HepG2 (cell line): Measurements from ENCODE around the gene CALN1. TPM values are rescaled to one million over a fixed set of nuclear protein-coding genes. Genes with fewer than 3 reads are reported as not detected.

Source experiments
- ATAC-seq: fragments of 200-7000 bp; cut with Tn5 transposase; 3 replicates; pipeline ENCODE4 v1.9.1; 2020; ENCODE audit warnings: mild to moderate bottlenecking, moderate library complexity
- BruUV-seq: library from RNA; stranded (reverse); fragments of 400-500 nt; replicated peaks from 2 replicates; lab custom pipeline; 2021; lab: Mats Ljungman, UMichigan
- CTCF ChIA-PET: fragments of 300-600 bp; formaldehyde crosslinking; extraction: SDS; loops from one replicate; lab custom pipeline; 2021; ENCODE audit warnings: low total read pairs, inconsistent platforms, low intra/inter-chr PET ratio; lab: Yijun Ruan, JAX
- POLR2A ChIA-PET: fragments of 350-600 bp; sonication (Branson Sonifier 250); formaldehyde crosslinking; loops from one replicate; lab custom pipeline; 2020; ENCODE audit warnings: antibody characterized with exemption, inconsistent platforms; lab: Yijun Ruan, JAX
- DNase-seq: peaks from one replicate; pipeline ENCODE4 v3.0.0-alpha.2; 2015; ENCODE audit warnings: low spot score
- FAIRE-seq: peaks from 3 replicates; lab custom pipeline; 2011; peaks lifted over from hg19 to GRCh38; lab: Jason Lieb, UNC
- H2AFZ ChIP-seq: one replicate; pipeline ENCODE4 v1.6.1; 2011; ENCODE audit warnings: low read length, inconsistent platforms
- H3K27ac ChIP-seq: fragments of 300-600 bp; 3 replicates; pipeline ENCODE4 v1.8.0; 2011; ENCODE audit warnings: mixed run types, mild to moderate bottlenecking, mixed read lengths, low read length, inconsistent platforms; ENCODE audit not compliant: insufficient read depth; ENCODE audit errors: extremely low read length
- H3K27me3 ChIP-seq, 2 experiments: fragments of 200-600 bp in 1 of 2; 2 replicates in 1 of 2; 3 replicates in 1 of 2; pipeline versions ENCODE4 v1.6.0 to v1.8.0; 2011; ENCODE audit warnings: low read length in 2 of 2, mild to moderate bottlenecking in 2 of 2, moderate library complexity in 2 of 2, inconsistent platforms in 1 of 2; ENCODE audit not compliant: insufficient read depth in 2 of 2, control insufficient read depth in 1 of 2
- H3K36me3 ChIP-seq, 2 experiments: fragments of 200-600 bp in 1 of 2; replicated peaks in 1 of 2; 2 replicates in 1 of 2; 3 replicates in 1 of 2; pipeline versions ENCODE4 v1.5.1 to v1.8.0; 2011; ENCODE audit warnings: low read length in 2 of 2, inconsistent platforms in 1 of 2; ENCODE audit not compliant: insufficient read depth in 2 of 2, control insufficient read depth in 1 of 2
- H3K4me1 ChIP-seq: 2 replicates; pipeline ENCODE4 v1.5.1; 2012; ENCODE audit warnings: low read length, inconsistent platforms; ENCODE audit not compliant: insufficient read depth
- H3K4me2 ChIP-seq: 2 replicates; pipeline ENCODE4 v1.6.0; 2011; ENCODE audit warnings: low read depth, low read length, inconsistent platforms
- H3K4me3 ChIP-seq, 3 experiments: fragments of 200-600 bp in 1 of 3; sonication (generic), shearing (Covaris generic) in 1 of 3; replicated peaks in 1 of 3; 2 replicates each; pipeline ENCODE4 v1.5.1; 2011 to 2016; ENCODE audit warnings: low read length in 3 of 3, inconsistent platforms in 2 of 3, low read depth in 2 of 3, mild to moderate bottlenecking in 2 of 3, control low read depth in 1 of 3, mixed read lengths in 1 of 3; ENCODE audit not compliant: insufficient read depth in 1 of 3
- H3K79me2 ChIP-seq: one replicate; pipeline ENCODE4 v1.6.1; 2011; ENCODE audit warnings: low read length, inconsistent platforms; ENCODE audit not compliant: insufficient read depth
- H3K9ac ChIP-seq: 2 replicates; pipeline ENCODE4 v1.6.0; 2011; ENCODE audit warnings: mild to moderate bottlenecking, low read depth, low read length, inconsistent platforms; ENCODE audit not compliant: insufficient read depth
- H3K9me3 ChIP-seq: 2 replicates; pipeline ENCODE4 v1.5.1; 2012; ENCODE audit warnings: mild to moderate bottlenecking, low read length
- H4K20me1 ChIP-seq: 2 replicates; pipeline ENCODE4 v1.6.0; 2011; ENCODE audit warnings: inconsistent platforms, mild to moderate bottlenecking, low read length, moderate library complexity; ENCODE audit not compliant: insufficient read depth
- GATAD1 ChIP-seq: IDR thresholded peaks from 2 replicates; pipeline ENCODE4 v1.6.1; 2016; ENCODE audit warnings: missing genetic modification reagents, missing compliant biosample characterization
- HDAC6 ChIP-seq: fragments of 200-600 bp; sonication (generic); IDR thresholded peaks from 2 replicates; pipeline ENCODE4 v1.7.0; 2017; ENCODE audit warnings: mild to moderate bottlenecking, antibody characterized with exemption, low read length, low read depth
- HOXA5 ChIP-seq: sonication (generic); formaldehyde crosslinking; IDR thresholded peaks from 2 replicates; pipeline ENCODE4 v1.4.0; 2020; ENCODE audit warnings: missing genetic modification reagents
- MED1 ChIP-seq: sonication (generic); formaldehyde crosslinking; IDR thresholded peaks from 2 replicates; pipeline ENCODE4 v1.4.0; 2020; ENCODE audit warnings: missing genetic modification reagents
- RAD21 ChIP-seq: fragments of 450-650 bp; formaldehyde crosslinking; IDR thresholded peaks from 2 replicates; pipeline ENCODE4 v1.5.0; 2020; ENCODE audit warnings: mild to moderate bottlenecking
- ZNF543 ChIP-seq: sonication (generic); formaldehyde crosslinking; IDR thresholded peaks from 2 replicates; pipeline ENCODE4 v1.4.0; 2020; ENCODE audit warnings: mild to moderate bottlenecking, missing genetic modification reagents
- WGBS: methylation state at CpG from one replicate; pipeline ENCODE4 v1.1.6; 2017; ENCODE audit warnings: low lambda C conversion rate; 5-methylcytosine and 5-hydroxymethylcytosine counted together
- in situ Hi-C: cut with HindIII; loops from 2 replicates; pipeline ENCODE4 v1.10.0; 2017; ENCODE audit warnings: low pct_unique_long_range_greater_than_20kb; ENCODE audit not compliant: extremely low pct_ligation_motif_present
- intact Hi-C: fragments of 100-400 bp; cut with micrococcal nuclease; formaldehyde crosslinking; loops from one replicate; pipeline ENCODE4 v1.10.0; 2022; ENCODE audit not compliant: unreplicated experiment
- polyA plus RNA-seq, 8 experiments: library from polyadenylated mRNA; depleted of rRNA in 3 of 8; stranded (reverse) in 7 of 8; unstranded in 1 of 8; fragments of >200 nt; fragmentation: Illumina TruSeq in 4 of 8; extraction: Trizol in 4 of 8; gene quantifications; 2 replicates each; pipeline versions ENCODE4 v1.2.1 to v1.2.3, GENCODE V29; 2011 to 2016; ENCODE audit warnings: low read depth in 4 of 8, missing spikeins in 1 of 8, mixed read lengths in 1 of 8; ENCODE audit not compliant: insufficient read depth in 1 of 8
- total RNA-seq, 5 experiments: library from RNA; depleted of rRNA; stranded (reverse); fragments of >200 nt; fragmentation: Illumina TruSeq; extraction: Trizol; gene quantifications; 2 replicates each; pipeline ENCODE4 v1.2.3, GENCODE V29; 2016; ENCODE audit warnings: low read depth in 1 of 5
- TF ChIP-seq, protein P1 (sequence below): sonication (generic); formaldehyde crosslinking; IDR thresholded peaks from 2 replicates; pipeline ENCODE4 v1.5.0; 2020; ENCODE audit warnings: mild to moderate bottlenecking, missing genetic modification reagents
- TF ChIP-seq, protein P2 (sequence below): sonication (generic); formaldehyde crosslinking; IDR thresholded peaks from 2 replicates; pipeline ENCODE4 v1.4.0; 2020; ENCODE audit warnings: mild to moderate bottlenecking, missing genetic modification reagents

CALN1 gene
- total and polyA plus RNA-seq, 2 of the 13 experiments (the other 11 are each of a cell fraction or from before 2014, with no cell fraction given): not detected

DNA sequence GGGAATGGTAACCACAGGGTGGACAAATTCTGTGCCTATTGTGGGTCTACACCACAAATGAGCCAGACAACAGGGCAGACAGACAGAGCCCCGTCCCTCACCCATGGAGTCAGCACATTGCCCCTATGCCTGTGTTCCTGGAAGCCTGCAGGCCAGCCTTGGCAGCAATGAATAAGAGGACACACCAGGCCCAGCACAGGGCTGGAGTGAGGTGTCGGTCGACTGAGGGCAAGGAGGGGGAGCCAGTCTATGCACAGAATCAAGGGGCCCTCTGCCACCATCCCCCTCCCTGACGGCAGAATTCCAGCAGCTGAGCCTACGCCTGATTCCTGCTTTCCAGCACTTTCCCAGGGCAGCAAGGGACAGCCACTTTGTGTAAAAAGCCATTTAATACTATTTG, 98.2 kb downstream of the CALN1 start:
- intact Hi-C loops (no loop called here), in situ Hi-C loops (no loop called here)
- BruUV-seq: no TSS peak
- Histone ChIP-seq H3K9ac (no peak overlapping the region), H3K27me3 (peaks cover 0 to 6% of the 10 kb centered on the region in 2 experiments; a peak in 1 of 5 replicates), H3K27ac (no peak overlapping the region), H4K20me1 (no peaks in the 10 kb centered on the region), H3K4me3 (no peak overlapping the region), H3K4me2 (no peak overlapping the region), H3K4me1 (no peaks in the 10 kb centered on the region), H2AFZ (no peak overlapping the region), H3K9me3 (no peaks in the 10 kb centered on the region), H3K79me2 (no peaks in the 10 kb centered on the region), H3K36me3 (no peaks in the 10 kb centered on the region)
- ChIA-PET POLR2A (no interaction called here), CTCF (no interaction called here)
- no peak for ATAC-seq
- no peak for DNase-seq
- 100% methylated on average over 1 of the region's 5 CpGs for WGBS
- FAIRE-seq: no peak
- no peak for TF ChIP-seq HDAC6

DNA sequence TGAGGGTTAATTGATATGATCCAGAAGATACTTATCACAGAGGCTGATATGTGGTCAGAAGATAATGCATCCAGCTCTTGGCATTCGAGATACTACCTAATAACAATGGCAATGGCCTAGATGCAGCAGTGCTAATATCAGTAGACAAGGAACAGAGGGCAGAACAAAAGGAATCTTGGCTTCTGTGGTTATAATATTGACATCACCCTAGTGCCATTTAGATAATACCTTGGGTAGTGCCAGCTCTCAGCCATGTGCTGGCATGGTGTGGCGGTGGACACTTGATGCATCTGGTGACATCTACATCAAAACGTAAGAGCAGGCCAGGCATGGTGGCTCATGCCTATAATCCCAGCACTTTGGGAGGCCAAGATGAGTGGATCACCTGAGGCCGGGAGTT, 101.8 kb downstream of the CALN1 start:
- Histone ChIP-seq H3K4me1 (no peaks in the 10 kb centered on the region), H3K79me2 (no peaks in the 10 kb centered on the region), H3K27ac (no peak overlapping the region), H2AFZ (no peak overlapping the region), H4K20me1 (no peaks in the 10 kb centered on the region), H3K4me2 (no peak overlapping the region), H3K27me3 (peaks cover 0 to 5% of the 10 kb centered on the region in 2 experiments; a peak in 1 of 5 replicates), H3K9ac (no peak overlapping the region), H3K9me3 (no peaks in the 10 kb centered on the region), H3K4me3 (no peak overlapping the region), H3K36me3 (no peaks in the 10 kb centered on the region)
- WGBS: 21% methylated on average over 2 of the region's 4 CpGs
- ATAC-seq: no peak
- no peak for FAIRE-seq
- BruUV-seq: no TSS peak
- intact Hi-C loops: no loop called here
- ChIA-PET CTCF (no interaction called here), POLR2A (no interaction called here)
- no peak for DNase-seq
- in situ Hi-C loops: no loop called here
- TF ChIP-seq MED1 (CRISPR knock-in tag): no peak
- TF ChIP-seq RAD21 (CRISPR knock-in tag): no peak
- no peak for TF ChIP-seq HOXA5 (CRISPR knock-in tag)
- TF ChIP-seq, protein P1, sequence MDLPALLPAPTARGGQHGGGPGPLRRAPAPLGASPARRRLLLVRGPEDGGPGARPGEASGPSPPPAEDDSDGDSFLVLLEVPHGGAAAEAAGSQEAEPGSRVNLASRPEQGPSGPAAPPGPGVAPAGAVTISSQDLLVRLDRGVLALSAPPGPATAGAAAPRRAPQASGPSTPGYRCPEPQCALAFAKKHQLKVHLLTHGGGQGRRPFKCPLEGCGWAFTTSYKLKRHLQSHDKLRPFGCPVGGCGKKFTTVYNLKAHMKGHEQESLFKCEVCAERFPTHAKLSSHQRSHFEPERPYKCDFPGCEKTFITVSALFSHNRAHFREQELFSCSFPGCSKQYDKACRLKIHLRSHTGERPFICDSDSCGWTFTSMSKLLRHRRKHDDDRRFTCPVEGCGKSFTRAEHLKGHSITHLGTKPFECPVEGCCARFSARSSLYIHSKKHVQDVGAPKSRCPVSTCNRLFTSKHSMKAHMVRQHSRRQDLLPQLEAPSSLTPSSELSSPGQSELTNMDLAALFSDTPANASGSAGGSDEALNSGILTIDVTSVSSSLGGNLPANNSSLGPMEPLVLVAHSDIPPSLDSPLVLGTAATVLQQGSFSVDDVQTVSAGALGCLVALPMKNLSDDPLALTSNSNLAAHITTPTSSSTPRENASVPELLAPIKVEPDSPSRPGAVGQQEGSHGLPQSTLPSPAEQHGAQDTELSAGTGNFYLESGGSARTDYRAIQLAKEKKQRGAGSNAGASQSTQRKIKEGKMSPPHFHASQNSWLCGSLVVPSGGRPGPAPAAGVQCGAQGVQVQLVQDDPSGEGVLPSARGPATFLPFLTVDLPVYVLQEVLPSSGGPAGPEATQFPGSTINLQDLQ (CRISPR knock-in tag): no peak
- TF ChIP-seq ZNF543: no peak
- TF ChIP-seq, protein P2, sequence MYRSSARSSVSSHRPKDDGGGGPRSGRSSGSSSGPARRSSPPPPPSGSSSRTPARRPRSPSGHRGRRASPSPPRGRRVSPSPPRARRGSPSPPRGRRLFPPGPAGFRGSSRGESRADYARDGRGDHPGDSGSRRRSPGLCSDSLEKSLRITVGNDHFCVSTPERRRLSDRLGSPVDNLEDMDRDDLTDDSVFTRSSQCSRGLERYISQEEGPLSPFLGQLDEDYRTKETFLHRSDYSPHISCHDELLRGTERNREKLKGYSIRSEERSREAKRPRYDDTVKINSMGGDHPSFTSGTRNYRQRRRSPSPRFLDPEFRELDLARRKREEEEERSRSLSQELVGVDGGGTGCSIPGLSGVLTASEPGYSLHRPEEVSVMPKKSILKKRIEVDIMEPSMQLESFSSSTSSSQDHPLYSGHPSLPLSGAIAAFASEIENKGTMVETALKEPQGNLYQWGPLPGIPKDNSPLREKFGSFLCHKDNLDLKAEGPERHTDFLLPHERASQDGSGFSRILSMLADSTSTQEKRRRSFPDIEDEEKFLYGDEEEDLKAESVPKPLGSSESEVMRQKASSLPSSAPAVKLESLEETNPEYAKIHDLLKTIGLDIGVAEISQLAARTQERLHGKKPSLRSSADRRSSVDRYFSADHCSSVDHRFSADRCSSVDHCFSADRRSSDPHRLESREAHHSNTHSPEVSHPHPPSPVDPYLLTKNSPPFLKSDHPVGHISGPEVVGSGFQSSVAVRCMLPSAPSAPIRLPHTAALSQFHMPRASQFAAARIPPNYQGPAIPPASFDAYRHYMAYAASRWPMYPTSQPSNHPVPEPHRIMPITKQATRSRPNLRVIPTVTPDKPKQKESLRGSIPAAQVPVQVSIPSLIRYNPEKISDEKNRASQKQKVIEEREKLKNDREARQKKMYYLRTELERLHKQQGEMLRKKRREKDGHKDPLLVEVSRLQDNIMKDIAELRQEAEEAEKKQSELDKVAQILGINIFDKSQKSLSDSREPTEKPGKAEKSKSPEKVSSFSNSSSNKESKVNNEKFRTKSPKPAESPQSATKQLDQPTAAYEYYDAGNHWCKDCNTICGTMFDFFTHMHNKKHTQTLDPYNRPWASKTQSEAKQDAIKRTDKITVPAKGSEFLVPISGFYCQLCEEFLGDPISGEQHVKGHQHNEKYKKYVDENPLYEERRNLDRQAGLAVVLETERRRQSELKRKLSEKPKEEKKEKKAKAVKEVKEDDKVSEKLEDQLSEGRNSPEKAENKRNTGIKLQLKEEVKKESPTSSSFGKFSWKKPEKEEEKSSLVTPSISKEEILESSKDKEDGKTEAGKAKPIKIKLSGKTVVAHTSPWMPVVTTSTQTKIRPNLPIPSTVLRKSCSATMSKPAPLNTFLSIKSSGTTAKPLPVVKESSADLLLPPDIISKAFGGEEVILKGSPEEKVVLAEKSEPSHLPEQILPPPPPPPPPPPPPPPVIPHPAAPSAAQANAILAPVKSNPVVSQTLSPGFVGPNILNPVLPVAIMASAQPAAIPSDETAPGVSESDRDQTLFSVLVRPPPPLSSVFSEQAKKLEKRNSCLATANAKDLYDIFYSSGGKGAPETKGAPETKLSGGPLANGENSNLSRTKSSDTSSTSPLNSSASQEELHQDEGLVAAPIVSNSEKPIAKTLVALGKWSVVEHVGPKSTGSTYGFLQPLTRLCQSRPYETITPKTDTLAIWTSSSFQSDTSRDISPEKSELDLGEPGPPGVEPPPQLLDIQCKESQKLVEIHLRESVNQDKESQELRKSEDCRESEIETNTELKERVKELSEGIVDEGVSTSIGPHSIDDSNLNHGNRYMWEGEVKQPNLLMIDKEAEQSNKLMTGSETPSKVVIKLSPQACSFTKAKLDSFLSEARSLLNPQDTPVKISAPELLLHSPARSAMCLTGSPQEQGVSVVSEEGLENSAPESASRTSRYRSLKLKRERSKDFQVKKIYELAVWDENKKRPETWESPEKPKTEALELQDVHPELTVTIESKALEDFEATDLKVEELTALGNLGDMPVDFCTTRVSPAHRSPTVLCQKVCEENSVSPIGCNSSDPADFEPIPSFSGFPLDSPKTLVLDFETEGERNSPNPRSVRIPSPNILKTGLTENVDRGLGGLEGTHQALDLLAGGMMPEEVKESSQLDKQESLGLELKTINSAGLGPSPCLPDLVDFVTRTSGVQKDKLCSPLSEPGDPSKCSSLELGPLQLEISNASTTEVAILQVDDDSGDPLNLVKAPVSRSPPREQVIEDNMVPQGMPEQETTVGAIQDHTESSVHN (CRISPR knock-in tag): no peak
- no peak for TF ChIP-seq GATAD1 (CRISPR knock-in tag)
